ENCODE measurements around the gene NAGLU.

GRCh38 chr17:42561897-42562387 is 25.9 kb downstream of the NAGLU start, which contains the start of gene COASY:
- peak in 1 of 3 experiments; percentile 17 for TF ChIP-seq CTCF (IDR thresholded peaks at IDR 0.05)
- peak; percentile 56 for TF ChIP-seq POLR2A (IDR thresholded peaks at IDR 0.05; ENCODE audit: low read depth)
- TF ChIP-seq EP300 (IDR thresholded peaks at IDR 0.05), result no peak
